ENCODE results near the gene ING1. TPM values are rescaled to one million over a fixed set of nuclear protein-coding genes. Genes with fewer than 3 reads are reported as not detected.
A peak's percentile ranks its signal among the peaks of the same experiment; 100 is the strongest.
"Not testable (repeated sequence)": the region's sequence is repeated elsewhere in the genome, so short reads cannot be mapped to it uniquely, and the experiment has no call there.

Gene ING1
- total RNA-seq, 6 donors from 2014 or later = 11.8 to 31.4 (median 17.9) TPM

- ATAC-seq (ENCODE audit: low FRiP score in 2 of 2) = peak in 1 of 2 donors; percentile 40
- no peaks in the 10 kb centered on the region for H3K9me3 ChIP-seq
- H3K36me3 ChIP-seq = peaks cover 2 to 82% (median 31%) of the 10 kb centered on the region in 4 donors
These were observed 23.0 kb upstream of the ING1 start for GRCh38 chr13:110690516-110690915.

GRCh38 chr13:110695774-110696173 is 17.7 kb upstream of the ING1 start:
- DNase-seq; H3K9me3 ChIP-seq; H3K4me3 ChIP-seq; H3K27ac ChIP-seq; H3K27me3 ChIP-seq; ATAC-seq (ENCODE audit: low FRiP score in 2 of 2): not testable (repeated sequence)
- peaks cover 5 to 85% (median 32%) of the 10 kb centered on the region in 4 donors for H3K36me3 ChIP-seq
- WGBS, 2 donors = 93 to 94% methylated on average over 7 of the region's 7 CpGs
- H3K4me1 ChIP-seq = peaks cover 3 to 13% (median 7%) of the 10 kb centered on the region in 4 donors

More at GRCh38 chr13:110690516-110690915, 23.0 kb upstream of the ING1 start:
- no peak for TF ChIP-seq POLR2AphosphoS5 (IDR thresholded peaks at IDR 0.05)
- TF ChIP-seq CTCF (IDR thresholded peaks at IDR 0.05) = no peak
- TF ChIP-seq POLR2A (IDR thresholded peaks at IDR 0.05) = no peak
- TF ChIP-seq EP300 (IDR thresholded peaks at IDR 0.05) = no peak
- H3K27ac ChIP-seq = no peak overlapping the region
- no peak overlapping the region for H3K4me3 ChIP-seq
- no peaks in the 10 kb centered on the region for H3K27me3 ChIP-seq
- no peaks in the 10 kb centered on the region for H3K4me1 ChIP-seq
- WGBS, 2 donors = 93 to 100% methylated on average over 7 to 8 of the region's 8 CpGs
- DNase-seq = no peak

GRCh38 chr13:110696776-110697175 is 16.7 kb upstream of the ING1 start:
- WGBS, 2 donors = 87 to 90% methylated on average over 10 of the region's 10 CpGs
- no peak overlapping the region for H3K27ac ChIP-seq
- no peak overlapping the region for H3K4me3 ChIP-seq
- H3K36me3 ChIP-seq = peaks cover 6 to 85% (median 35%) of the 10 kb centered on the region in 4 donors
- H3K27me3 ChIP-seq = no peaks in the 10 kb centered on the region
- DNase-seq (no peak), ATAC-seq (ENCODE audit: low FRiP score in 2 of 2) (no peak)
- peaks cover 3 to 13% (median 7%) of the 10 kb centered on the region in 4 donors for H3K4me1 ChIP-seq
- no peak for TF ChIP-seq EP300 (IDR thresholded peaks at IDR 0.05)
- TF ChIP-seq CTCF (IDR thresholded peaks at IDR 0.05) = no peak
- no peak for TF ChIP-seq POLR2AphosphoS5 (IDR thresholded peaks at IDR 0.05)
- TF ChIP-seq POLR2A (IDR thresholded peaks at IDR 0.05) = no peak
- H3K9me3 ChIP-seq = no peaks in the 10 kb centered on the region

GRCh38 chr13:110697842-110698241 is 15.7 kb upstream of the ING1 start:
- peak overlapping the region in 1 of 4 donors; percentile 63 for H3K27ac ChIP-seq
- H3K27me3 ChIP-seq = no peaks in the 10 kb centered on the region
- DNase-seq (no peak), ATAC-seq (ENCODE audit: low FRiP score in 2 of 2) (no peak)
- no peaks in the 10 kb centered on the region for H3K9me3 ChIP-seq
- WGBS, 2 donors = 62 to 80% methylated on average over 4 of the region's 4 CpGs
- H3K4me1 ChIP-seq = peaks cover 3 to 16% (median 10%) of the 10 kb centered on the region in 4 donors
- TF ChIP-seq POLR2AphosphoS5 (IDR thresholded peaks at IDR 0.05) (no peak), CTCF (IDR thresholded peaks at IDR 0.05) (no peak), POLR2A (IDR thresholded peaks at IDR 0.05) (no peak)
- no peak overlapping the region for H3K4me3 ChIP-seq
- peaks cover 6 to 86% (median 35%) of the 10 kb centered on the region in 4 donors for H3K36me3 ChIP-seq

GRCh38 chr13:110698689-110699088 is 14.8 kb upstream of the ING1 start:
- Histone ChIP-seq H3K9me3 (no peaks in the 10 kb centered on the region), H3K4me3 (no peak overlapping the region), H3K4me1 (peaks cover 10 to 25% (median 16%) of the 10 kb centered on the region in 4 donors), H3K27ac (peak overlapping the region; percentile 24 to 63 (median 42)), H3K36me3 (peaks cover 6 to 80% (median 35%) of the 10 kb centered on the region in 4 donors), H3K27me3 (no peaks in the 10 kb centered on the region)
- WGBS, 2 donors = 81 to 91% methylated on average over 4 of the region's 4 CpGs
- TF ChIP-seq EP300 (IDR thresholded peaks at IDR 0.05) = no peak
- TF ChIP-seq CTCF (IDR thresholded peaks at IDR 0.05) = no peak
- TF ChIP-seq POLR2AphosphoS5 (IDR thresholded peaks at IDR 0.05) = no peak
- TF ChIP-seq POLR2A (IDR thresholded peaks at IDR 0.05) = no peak
- ATAC-seq (ENCODE audit: low FRiP score in 2 of 2) (no peak), DNase-seq (no peak)

Measured in upper lobe of left lung (tissue), 6 donors.